DND-41 (cell line): ENCODE data around the gene IKBKG.

ENCODE experiments used
- CTCF ChIP-seq: IDR thresholded peaks from 2 replicates; pipeline ENCODE4 v1.5.1; 2012; ENCODE audit warnings: borderline replicate concordance, low read length, moderate library complexity, mild to moderate bottlenecking; ENCODE audit not compliant: poor library complexity, severe bottlenecking; ENCODE audit errors: extremely low read depth
- EZH2 ChIP-seq: IDR thresholded peaks from 3 replicates; pipeline ENCODE4 v1.6.1; 2012; ENCODE audit warnings: borderline replicate concordance, low read depth, mild to moderate bottlenecking, moderate library complexity, low read length, inconsistent platforms; ENCODE audit not compliant: severe bottlenecking

GRCh38 chrX:154598656-154599055 lies 51.2 kb downstream of the IKBKG start:
- TF ChIP-seq CTCF: no peak
- TF ChIP-seq EZH2: no peak
